ENCODE data around the gene SEC24C.

DNA sequence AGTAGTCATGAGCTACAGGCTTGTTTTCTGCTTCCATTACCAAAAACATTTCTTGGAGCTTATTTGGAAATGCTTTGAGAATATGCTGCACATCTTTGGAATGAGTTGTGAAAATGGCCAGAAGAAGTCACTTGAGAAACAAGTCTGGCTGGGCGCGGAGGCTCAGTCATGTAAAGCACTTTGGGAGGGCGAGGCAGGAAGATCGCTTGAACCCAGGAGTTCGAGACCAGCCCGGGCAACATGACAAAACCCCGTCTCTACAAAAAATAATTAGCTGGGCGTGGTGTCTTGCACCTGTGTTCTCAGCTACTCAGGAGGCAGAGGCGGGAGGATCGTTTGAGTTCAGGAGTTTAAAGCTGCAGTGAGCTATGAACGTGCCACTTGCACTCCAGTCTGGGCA lies 36.8 kb downstream of the SEC24C start:
- TF ChIP-seq, protein P1, sequence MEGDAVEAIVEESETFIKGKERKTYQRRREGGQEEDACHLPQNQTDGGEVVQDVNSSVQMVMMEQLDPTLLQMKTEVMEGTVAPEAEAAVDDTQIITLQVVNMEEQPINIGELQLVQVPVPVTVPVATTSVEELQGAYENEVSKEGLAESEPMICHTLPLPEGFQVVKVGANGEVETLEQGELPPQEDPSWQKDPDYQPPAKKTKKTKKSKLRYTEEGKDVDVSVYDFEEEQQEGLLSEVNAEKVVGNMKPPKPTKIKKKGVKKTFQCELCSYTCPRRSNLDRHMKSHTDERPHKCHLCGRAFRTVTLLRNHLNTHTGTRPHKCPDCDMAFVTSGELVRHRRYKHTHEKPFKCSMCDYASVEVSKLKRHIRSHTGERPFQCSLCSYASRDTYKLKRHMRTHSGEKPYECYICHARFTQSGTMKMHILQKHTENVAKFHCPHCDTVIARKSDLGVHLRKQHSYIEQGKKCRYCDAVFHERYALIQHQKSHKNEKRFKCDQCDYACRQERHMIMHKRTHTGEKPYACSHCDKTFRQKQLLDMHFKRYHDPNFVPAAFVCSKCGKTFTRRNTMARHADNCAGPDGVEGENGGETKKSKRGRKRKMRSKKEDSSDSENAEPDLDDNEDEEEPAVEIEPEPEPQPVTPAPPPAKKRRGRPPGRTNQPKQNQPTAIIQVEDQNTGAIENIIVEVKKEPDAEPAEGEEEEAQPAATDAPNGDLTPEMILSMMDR (conservative IDR thresholded peaks at IDR 0.05), result no peak
- no peak for TF ChIP-seq ZFX (IDR thresholded peaks at IDR 0.05)

All from C4-2B (cell line).